NCI-H345 treated with DMSO at 0.1 percent for 48 hours (cell line): ENCODE measurements around the gene SRGAP3.
A peak's percentile ranks its signal among the peaks of the same experiment; 100 is the strongest.
"Not testable (repeated sequence)": the region's sequence is repeated elsewhere in the genome, so short reads cannot be mapped to it uniquely, and the experiment has no call there.

Source experiments
- DNase-seq: peaks from one replicate; lab custom pipeline; 2025; ENCODE audit not compliant: unreplicated experiment; lab: John Stamatoyannopoulos, UW

SRGAP3 gene

DNA sequence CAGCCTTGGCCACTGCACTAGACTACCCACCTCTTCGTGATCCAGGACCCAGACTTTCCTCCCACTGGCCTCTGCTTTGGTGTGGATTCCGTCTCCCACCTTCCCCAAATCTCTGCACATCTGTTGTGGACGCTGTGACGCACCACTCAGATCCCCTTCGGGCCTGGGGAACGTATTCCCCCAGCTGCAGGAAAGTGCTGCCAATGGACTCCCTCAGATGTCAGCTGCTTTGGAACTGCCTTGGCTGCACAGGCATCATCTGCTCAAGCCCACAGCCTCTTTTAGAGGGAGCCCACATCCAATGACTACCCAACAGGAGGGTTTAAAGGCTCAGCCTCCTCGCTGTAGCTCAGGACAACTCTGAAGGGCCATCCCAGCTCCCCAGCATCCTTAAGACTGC, 152.0 kb downstream of the SRGAP3 start:
- no peak for DNase-seq

DNA sequence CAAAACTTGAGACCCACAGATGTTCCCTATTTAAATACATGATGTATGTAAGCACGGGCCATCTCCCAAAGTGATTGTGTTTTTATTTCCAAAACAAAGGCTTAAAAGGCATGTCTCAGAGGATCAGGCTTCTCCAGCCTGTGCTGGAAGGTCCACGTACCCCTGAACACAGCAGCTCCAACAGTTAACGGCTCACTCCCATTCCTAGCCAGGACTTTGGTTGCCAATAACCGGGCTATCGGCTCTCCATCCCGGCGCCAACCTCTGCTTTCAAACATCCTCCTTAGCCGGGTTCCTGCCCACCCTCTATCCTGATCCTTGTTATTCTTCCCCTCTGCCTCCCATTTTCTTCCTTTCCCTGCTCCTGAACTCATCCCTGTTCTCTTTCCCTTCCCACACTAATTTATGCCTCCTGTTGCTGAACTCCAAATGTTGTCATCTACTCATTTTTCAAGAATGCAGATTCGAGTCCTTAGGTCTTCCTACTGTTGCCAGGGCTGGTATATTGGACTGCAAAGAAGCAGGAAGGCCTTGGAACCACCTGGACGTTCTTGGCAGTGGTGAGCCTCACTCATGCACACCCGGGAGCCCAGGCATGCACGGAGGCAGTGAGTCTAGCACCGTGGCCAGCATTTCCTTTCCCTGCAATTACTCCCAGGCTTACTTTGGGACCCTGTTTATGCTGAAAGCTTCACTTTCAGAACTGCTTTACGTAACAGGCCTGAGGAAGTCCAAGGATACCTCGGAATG, 157.8 kb downstream of the SRGAP3 start:
- no peak for DNase-seq

DNA sequence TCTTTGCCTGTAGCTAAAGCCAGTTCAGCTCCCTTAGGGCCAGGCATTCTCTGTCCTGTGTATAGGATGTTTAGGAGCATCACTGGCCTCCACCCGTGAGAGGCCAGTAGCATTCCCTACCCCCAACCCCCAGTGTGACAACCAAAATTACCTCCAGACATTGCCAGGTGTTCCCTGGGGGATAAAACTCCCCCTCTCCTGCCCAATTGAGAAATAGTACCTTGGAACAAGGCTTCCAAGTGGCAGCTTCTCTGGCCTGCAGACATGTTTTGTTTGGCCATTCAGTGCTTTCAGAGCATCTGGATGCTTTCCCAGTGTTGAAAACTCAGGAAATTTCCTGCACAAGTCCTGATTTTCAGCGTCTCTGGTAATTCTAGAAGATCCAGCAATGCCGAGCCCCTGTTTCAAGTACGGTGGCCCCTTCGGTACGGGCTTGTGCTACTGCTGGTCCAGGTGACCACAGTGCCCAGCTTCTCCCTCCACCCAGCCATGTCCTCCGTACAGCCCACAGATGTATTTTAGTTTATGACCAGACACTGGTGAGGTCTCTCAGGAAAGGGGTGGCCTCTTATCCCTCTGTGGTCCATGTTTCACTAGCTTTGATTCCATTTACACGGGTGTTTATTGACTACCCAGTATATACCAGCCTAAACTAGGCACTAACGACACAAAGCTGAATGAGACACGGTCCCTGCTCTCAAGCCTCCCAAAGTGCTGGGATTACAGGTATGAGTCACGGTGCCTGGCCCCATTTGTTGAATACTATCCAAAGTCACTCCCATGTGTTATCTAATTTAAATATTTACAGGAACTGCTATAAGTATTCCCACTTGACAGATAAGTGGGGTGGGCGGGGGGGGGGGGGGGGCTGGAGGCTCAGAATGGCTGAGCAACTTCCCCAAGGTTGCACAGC, 160.7 kb downstream of the SRGAP3 start:
- no peak for DNase-seq

DNA sequence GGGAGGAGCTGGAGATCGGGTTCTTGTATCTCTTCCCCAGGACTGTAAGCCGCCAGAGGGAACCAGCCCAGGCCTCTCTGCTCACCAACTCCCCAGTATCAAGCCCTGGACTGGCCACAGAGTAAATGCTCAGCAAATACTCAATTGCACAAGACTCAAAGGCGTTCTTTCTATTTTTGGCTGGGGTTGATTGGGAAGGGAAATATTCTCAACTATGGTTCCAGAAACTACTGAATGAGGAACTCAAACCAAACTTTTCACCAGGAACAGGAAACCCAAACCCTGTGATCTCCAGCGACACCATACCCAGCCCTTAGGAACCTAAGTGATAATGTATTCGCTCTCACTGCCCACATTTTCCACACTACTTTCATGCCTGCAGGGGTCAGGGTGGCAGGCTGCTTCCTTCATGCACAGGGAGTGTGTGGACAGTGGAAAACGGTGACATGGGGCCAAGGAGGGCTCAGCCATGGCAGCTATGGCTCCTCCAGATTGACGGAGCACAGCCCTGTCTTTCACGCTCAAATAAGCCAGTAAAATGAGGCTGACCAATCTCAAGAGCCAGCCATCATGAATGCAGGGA, 161.5 kb downstream of the SRGAP3 start:
- DNase-seq, result no peak

DNA sequence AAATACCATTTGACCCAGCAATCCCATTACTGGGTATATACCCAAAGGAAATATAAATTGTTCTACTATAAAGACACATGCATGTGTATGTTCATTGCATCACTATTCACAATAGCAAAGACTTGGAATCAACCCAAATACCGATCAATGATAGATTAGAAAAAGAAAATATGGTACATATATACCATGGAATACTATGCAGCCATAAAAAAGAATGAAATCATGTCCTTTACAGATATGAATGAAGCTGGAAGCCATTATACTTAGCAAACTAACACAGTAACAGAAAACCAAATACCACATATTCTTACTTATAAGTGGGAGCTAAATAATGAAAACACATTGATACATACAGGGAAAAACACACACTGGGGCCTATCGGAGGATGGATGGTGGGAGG, 164.0 kb downstream of the SRGAP3 start:
- DNase-seq, result not testable (repeated sequence)

DNA sequence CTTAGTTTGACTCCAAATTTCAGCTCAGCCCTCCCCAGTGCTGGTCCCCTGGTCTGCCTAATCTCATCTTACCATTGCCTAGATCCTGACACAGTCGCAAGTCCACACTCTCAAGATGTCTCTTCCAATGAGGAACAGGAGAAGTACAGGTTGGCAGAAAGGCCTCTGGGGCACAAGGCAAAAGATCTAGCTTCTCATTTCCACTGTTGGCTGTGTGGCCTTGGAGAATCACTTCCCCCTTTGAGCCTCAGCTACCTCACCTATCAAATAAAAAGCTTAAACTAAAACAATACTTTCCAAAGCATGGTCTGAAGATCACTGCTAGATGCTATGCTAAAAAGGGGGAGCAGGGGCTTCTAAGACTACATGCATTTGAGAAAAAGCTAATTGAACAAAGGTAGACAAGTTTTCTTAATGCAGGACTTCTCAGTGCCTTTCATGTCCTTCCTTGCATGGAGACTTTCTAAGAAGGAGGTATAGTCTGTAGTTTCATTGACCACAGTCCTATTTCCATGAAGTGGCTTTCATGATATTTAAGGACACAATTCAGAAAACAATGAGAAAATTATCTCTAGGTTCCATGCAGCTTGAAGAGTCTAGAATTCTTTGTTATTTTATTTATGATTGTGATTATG, 168.1 kb downstream of the SRGAP3 start:
- no peak for DNase-seq

DNA sequence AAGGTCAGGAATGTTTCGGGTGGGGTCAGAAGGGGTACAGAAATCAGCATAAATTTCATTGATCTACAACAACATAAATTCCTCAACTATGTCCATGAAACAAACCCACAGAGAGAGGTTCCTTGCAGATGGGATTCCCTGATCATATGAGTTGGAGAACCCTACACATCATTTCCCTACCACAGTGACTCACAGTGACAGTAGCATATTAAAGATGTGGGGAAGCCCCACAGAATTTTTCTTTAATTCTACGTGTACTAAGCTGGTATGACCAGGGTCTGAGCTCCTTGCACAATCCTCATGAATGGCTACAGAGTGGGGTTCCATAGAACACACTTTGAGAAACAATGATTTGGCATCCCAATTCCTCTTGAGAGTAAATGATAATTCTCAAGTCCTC, 169.3 kb downstream of the SRGAP3 start:
- no peak for DNase-seq

DNA sequence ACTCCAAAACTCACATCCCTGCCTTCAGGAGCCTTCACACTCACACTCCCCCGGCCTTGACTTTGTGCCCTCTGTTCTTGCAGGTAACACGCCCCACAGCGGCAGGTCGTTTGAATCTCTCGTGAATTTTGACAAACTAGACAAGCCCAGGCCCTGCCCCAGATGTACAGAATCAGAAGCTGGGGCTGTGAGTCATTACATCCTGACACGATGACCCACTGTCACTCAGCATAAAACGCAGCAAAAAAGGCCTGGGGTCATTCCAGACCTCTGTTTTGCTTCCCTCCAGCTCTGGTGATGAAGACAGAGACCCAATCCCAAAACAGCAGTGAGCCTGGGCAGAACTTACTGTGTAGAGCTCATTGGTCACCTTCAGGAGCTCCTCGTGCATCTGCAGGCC, 169.8 kb downstream of the SRGAP3 start:
- no peak for DNase-seq

DNA sequence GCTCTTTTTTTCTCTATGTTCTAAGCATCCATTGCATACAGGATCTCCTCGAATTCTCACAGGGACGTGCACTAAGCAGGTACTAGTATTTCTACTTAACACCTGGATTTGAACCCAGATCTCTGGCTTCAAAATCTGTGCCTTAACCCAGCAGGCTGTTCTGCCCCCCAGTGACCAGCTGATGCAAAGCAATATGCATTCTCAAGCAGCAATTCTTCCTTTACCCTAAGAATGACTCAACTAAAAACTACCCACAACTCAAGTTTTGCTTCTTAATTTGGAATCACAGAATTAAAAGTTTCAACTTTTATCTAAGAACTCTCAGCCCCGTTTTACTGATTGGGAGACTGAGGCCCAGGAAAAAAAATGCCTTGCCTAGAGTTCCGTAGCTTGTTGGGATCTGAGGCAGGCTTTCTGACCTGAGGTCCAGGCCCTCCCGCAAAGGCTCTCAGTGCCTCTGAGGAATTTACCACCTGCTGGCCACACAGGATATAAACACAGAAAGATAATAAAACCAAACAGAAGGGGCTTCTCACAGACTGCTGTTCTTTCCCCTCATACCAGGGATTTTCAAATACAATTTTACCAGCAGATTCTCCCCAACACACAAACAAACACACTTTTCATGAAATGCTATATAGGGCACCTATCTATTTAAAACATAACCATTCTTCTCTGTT, 170.7 kb downstream of the SRGAP3 start:
- no peak for DNase-seq

DNA sequence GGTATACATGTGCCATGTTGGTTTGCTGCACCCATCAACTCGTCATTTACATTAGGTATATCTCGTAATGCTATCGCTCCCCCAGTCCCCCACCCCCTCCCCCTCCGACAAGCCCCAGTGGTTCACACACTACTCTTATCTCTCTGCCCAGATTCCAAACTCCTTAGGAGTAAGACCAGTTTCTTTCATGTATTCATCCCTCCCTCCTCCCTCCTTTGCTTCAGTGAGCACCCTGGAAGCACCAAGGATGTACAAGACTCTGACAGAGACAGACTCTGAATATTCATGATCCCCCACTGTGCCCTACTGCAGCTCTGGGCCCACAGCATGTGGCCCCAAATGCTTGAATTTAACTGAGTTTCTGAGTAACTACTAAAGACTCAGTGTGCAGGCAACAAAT, 172.4 kb downstream of the SRGAP3 start:
- DNase-seq, result no peak

DNA sequence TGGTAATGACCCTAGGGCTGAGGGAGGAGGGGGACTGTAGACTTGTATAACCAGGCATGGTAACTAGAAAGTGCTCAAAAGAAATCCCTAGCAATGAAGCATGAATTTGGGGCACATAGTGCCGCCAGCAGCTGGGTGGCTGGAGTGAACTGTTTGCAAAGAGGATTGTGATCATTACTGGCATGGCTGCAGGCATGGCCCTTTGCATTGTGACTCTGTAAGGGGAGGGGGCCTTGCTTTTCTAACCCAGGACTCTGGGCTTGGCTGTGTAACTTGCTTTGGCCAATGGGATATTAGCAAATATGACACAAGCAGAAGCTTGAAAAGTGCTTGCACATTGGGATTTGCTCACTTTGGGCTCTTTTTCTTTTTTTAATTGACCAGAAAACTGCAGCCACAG, 173.7 kb downstream of the SRGAP3 start:
- DNase-seq, result no peak

DNA sequence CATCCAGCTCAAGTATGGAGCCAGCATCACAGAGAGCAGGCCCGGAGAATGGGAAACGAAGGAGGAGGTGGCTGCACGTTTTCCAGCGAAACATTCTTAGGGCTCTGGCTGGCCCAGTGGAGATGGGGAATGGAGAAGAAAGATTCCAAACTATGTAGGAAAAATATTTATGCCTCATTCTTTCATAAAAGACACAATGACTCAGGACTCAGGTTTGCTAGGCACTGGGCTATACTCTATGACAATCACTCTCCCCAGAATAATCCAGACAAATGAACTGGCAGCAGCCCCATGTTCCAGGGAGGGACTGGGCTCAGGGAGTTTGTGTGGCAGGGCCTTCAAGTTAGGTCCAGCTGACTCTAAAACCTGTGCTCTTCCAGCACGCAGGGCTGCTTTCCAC, 175.4 kb downstream of the SRGAP3 start:
- no peak for DNase-seq

DNA sequence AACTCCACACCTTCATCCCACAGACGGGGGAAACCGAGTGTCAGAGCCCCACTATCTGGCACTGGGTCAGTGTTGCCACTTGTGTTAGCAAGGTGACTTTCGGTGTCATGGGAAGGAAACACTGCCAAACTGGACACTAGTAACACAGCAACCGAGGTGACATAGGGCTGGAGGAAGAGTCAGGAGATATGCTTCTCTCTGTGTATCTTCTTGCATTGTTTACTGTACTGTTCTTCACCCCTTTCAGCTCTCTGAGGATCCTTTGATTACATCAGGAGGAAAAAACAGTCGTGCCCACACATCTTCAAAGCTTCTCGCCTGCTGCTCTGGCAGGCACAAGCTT, 176.8 kb downstream of the SRGAP3 start:
- no peak for DNase-seq

DNA sequence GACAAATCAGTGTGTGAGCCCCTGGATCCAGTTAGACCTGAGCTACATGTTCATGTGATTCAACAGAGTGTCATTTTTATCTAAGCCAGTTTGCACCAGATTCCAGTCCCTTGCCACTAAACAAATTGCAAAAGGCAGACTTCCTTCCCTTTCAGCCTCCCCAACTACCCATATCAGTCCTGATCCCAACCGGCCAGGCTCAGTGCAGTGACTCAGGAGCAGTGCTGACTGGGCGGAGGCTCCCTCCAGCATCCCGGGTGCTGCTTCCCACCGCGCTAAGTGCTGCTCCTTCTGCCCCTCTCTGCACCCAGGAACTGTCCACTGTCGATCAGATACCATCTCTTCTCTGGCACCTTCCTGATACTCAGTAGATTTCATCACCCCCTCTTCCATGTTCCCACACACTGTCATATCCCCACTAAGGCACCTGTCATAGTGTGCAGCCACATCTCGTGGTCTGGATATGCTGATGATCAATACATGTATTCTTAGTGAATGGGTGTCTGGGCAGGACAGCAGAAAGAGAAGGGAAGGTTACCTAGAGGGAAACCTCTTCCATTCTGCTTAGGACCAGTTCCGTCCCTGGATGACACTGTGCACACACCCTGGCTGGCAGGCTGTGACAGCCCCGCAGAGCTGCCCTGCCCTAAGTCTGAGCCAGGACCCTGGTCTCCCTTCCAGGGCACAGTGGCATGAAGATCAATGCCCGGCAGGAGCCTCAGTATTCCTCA, 177.3 kb downstream of the SRGAP3 start:
- no peak for DNase-seq

DNA sequence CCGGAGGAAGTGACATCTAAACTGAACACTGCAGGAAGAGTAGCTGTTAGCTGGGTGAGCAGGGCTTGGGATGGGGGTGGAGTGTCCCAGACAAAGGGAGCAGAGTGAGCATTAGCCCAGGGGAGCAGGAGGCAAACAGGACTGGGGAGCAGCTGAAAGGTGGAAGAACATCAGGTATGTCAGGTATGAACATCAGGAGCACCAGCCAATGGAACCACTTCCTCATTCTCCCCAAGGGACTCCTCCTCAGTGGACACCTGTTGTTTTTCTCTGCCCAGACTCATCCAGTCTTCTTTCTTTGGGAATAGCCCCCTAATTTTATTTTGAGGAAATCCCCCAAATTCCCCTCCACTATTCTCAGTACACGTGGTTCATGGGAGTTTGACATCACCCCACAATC, 178.5 kb downstream of the SRGAP3 start:
- DNase-seq, result no peak

DNA sequence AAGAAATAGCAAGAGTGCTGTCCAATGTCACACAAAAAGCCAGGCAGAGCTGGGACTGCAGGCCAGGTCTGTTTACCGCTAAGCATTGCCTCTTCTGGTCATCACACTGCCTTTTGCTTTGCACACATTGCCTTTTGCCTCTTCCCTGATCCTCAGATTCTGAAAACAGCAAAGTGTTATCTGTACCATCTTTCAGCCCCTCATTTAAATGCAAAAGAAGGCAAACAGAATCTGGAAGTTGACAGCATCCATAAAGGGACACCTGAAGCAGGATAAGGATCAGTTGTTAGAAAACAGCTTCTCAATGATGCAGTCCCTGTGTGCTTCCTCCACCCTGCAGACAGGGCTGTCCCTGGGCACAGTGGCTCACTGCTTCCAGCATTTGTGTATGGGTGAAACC, 179.5 kb downstream of the SRGAP3 start:
- DNase-seq, result no peak

DNA sequence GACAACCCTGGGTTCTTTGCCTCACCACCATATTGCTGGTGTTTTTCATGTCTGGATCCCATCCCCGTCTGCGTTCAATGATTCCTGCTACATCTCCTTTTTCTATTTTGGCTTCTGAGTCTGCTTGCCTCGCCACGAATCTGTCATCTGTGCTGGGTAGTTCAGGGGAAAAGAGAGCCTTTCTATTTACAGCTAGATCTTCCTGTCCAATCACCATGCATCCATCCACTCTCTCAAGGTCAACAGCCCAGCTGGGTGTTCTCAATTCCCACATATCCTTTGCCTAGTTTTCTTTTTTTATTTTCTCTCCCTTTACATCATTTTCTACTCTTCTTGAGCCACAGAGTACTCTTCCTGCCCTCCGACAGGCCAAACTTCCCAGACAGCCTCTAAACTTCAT, 181.4 kb downstream of the SRGAP3 start:
- no peak for DNase-seq

DNA sequence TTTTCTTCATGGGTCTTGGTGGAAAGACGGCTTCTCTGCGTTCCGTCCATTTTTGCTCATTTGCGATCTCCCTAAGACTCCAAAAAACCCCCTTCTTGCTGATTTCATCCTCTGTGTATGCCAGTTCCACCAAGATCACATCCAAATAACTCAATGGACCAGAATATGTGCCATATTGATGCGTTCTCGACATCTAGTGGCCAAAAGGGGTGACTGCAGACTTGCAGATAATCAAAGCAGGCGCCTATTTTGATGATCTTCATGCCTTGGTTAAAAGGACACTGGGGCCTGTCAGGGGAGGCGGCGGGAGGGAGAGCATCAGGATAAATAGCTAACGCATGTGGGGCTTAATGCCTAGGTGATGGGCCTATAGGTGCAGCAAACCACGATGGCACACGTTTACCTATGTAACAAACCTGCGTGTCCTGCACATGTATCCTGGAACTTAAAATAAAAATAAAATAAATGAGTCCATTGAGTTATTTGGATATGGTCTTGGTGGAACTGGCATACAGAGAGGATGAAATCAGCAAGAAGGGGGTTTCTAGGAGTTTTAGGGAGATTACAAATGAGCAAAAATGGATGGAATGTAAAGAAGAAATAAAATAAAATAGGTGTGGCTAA, 182.0 kb downstream of the SRGAP3 start:
- DNase-seq, result peak; percentile 2

DNA sequence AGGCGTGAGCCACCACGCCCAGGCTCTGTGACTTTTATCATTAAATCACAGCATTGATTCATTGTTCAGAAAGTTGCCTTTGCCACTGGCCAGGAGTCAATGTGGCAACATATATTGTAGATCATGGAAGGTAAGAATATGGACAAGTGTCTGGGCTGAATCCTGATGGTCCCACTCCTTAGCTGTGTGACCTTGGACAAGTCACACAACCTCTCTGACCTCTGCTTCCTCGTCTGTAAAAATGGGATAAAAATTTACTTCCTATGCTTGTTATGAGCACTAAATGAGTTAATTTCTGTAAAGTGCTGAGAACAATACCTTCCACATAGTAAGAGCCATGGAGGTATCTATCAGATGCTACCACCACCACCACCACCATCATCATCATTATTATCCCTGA, 182.7 kb downstream of the SRGAP3 start:
- DNase-seq, result no peak

DNA sequence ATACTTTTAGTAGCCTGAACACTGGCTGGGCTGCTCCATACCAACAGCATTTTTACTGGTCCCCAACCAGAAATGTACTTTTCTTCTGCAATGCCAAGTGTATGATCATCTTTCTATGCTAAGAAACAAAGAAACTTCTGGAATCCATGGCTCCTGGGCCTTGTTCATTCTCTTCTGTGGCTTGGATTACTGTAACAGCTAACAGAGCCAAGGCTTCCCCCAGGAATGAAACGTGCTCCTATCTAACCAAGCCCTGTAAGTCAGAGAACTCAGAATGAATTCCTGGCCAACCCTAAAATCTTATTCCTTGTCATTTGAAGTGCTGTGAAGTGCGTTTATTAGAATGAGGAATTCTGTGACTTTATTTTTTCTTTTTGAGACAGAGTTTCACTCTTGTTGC, 183.3 kb downstream of the SRGAP3 start:
- no peak for DNase-seq
